Measurements from ENCODE around the gene CCL4L2. TPM values are rescaled to one million over a fixed set of nuclear protein-coding genes. Genes with fewer than 3 reads are reported as not detected.
A peak's percentile ranks its signal among the peaks of the same experiment; 100 is the strongest.
"Not testable (repeated sequence)": the region's sequence is repeated elsewhere in the genome, so short reads cannot be mapped to it uniquely, and the experiment has no call there.

Gene CCL4L2
- total RNA-seq, 1 donor from 2014 or later = 2.6 TPM

- peaks cover 3% of the 10 kb centered on the region for H3K27me3 ChIP-seq (ENCODE audit: low read depth)
- no peak for TF ChIP-seq CTCF (IDR thresholded peaks at IDR 0.05)
These were observed 11.9 kb upstream of the CCL4L2 start for GRCh38 chr17:36198831-36199465.

GRCh38 chr17:36201102-36201501 is 9.8 kb upstream of the CCL4L2 start:
- intact Hi-C loops (cut with DNase I); ATAC-seq; H3K9me3 ChIP-seq; H3K27me3 ChIP-seq (ENCODE audit: low read depth); H3K36me3 ChIP-seq; H3K4me3 ChIP-seq; DNase-seq; H3K27ac ChIP-seq: not testable (repeated sequence)
- peaks cover 15% of the 10 kb centered on the region for H3K4me1 ChIP-seq

More at GRCh38 chr17:36198831-36199465, 11.9 kb upstream of the CCL4L2 start:
- ATAC-seq (peak in 1 of 2 donors; percentile 40), DNase-seq (no peak)
- Histone ChIP-seq H3K9me3 (no peaks in the 10 kb centered on the region), H3K36me3 (no peaks in the 10 kb centered on the region), H3K27ac (no peak overlapping the region), H3K4me1 (peaks cover 15% of the 10 kb centered on the region), H3K4me3 (no peak overlapping the region)
- intact Hi-C loops (cut with DNase I) = no loop called here

GRCh38 chr17:36201506-36201905 is 9.4 kb upstream of the CCL4L2 start:
- ATAC-seq, H3K4me3 ChIP-seq, H3K36me3 ChIP-seq: not testable (repeated sequence)

GRCh38 chr17:36203335-36203734 is 7.5 kb upstream of the CCL4L2 start:
- Histone ChIP-seq H3K27ac (no peak overlapping the region), H3K9me3 (no peaks in the 10 kb centered on the region)
- intact Hi-C loops (cut with DNase I) = no loop called here

More at GRCh38 chr17:36201506-36201905, 9.4 kb upstream of the CCL4L2 start:
- intact Hi-C loops (cut with DNase I); H3K9me3 ChIP-seq; DNase-seq; H3K27ac ChIP-seq; H3K27me3 ChIP-seq (ENCODE audit: low read depth): not testable (repeated sequence)
- peaks cover 15% of the 10 kb centered on the region for H3K4me1 ChIP-seq

GRCh38 chr17:36204724-36205500 is 6.0 kb upstream of the CCL4L2 start:
- Histone ChIP-seq H3K9me3 (no peaks in the 10 kb centered on the region), H3K36me3 (no peaks in the 10 kb centered on the region), H3K27ac (no peak overlapping the region), H3K4me3 (no peak overlapping the region), H3K27me3 (ENCODE audit: low read depth) (no peaks in the 10 kb centered on the region), H3K4me1 (peaks cover 15% of the 10 kb centered on the region)
- TF ChIP-seq CTCF (IDR thresholded peaks at IDR 0.05) = no peak
- no peak for ATAC-seq
- DNase-seq = no peak
- intact Hi-C loops (cut with DNase I) = no loop called here

More at GRCh38 chr17:36203335-36203734, 7.5 kb upstream of the CCL4L2 start:
- TF ChIP-seq CTCF (IDR thresholded peaks at IDR 0.05) = no peak
- Histone ChIP-seq H3K36me3 (no peaks in the 10 kb centered on the region), H3K4me3 (no peak overlapping the region), H3K4me1 (peaks cover 15% of the 10 kb centered on the region), H3K27me3 (ENCODE audit: low read depth) (no peaks in the 10 kb centered on the region)
- ATAC-seq = no peak
- DNase-seq = no peak

GRCh38 chr17:36205637-36206485 is 5.0 kb upstream of the CCL4L2 start:
- intact Hi-C loops (cut with DNase I) = no loop called here
- Histone ChIP-seq H3K4me1 (peaks cover 20% of the 10 kb centered on the region), H3K4me3 (no peak overlapping the region), H3K27me3 (ENCODE audit: low read depth) (no peaks in the 10 kb centered on the region), H3K9me3 (no peaks in the 10 kb centered on the region), H3K27ac (no peak overlapping the region), H3K36me3 (no peaks in the 10 kb centered on the region)
- ATAC-seq = no peak
- DNase-seq = no peak
- TF ChIP-seq CTCF (IDR thresholded peaks at IDR 0.05) = no peak

- H3K4me1 ChIP-seq = peaks cover 20% of the 10 kb centered on the region
- intact Hi-C loops (cut with DNase I); H3K4me3 ChIP-seq; DNase-seq; H3K36me3 ChIP-seq; H3K9me3 ChIP-seq; ATAC-seq; H3K27me3 ChIP-seq (ENCODE audit: low read depth); H3K27ac ChIP-seq: not testable (repeated sequence)
These were observed 4.4 kb upstream of the CCL4L2 start for GRCh38 chr17:36206486-36206821.

GRCh38 chr17:36207383-36207782 is 3.5 kb upstream of the CCL4L2 start:
- H3K4me3 ChIP-seq; H3K27ac ChIP-seq; DNase-seq; H3K36me3 ChIP-seq; H3K9me3 ChIP-seq; H3K27me3 ChIP-seq (ENCODE audit: low read depth); intact Hi-C loops (cut with DNase I); ATAC-seq: not testable (repeated sequence)
- peaks cover 17% of the 10 kb centered on the region for H3K4me1 ChIP-seq
